GM21528 (cell line): ENCODE measurements around the gene MIPOL1.
"Not testable (repeated sequence)": the region's sequence is repeated elsewhere in the genome, so short reads cannot be mapped to it uniquely, and the experiment has no call there.

Source experiments
- ATAC-seq: cut with Tn5 transposase; IDR thresholded peaks from one replicate; pipeline ENCODE4 v1.9.1; 2021; ENCODE audit warnings: mild to moderate bottlenecking, moderate library complexity; ENCODE audit not compliant: unreplicated experiment, low FRiP score

Gene MIPOL1

DNA sequence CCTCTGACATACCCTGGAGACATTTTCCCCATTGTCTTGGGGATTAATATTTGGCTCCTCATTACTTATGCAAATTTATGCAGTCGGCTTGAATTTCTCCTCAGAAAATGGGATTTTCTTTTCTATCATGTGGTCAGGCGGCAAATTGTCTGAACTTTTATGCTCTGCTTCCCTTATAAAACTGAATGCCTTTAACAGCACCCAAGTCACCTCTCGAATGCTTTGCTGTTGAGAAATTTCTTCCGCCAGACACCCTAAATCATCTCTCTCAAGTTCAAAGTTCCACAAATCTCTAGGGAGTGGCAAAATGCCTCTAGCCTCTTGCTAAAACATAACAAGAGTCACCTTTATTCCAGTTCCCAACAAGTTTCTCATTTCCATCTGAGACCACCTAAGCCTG lies 27.9 kb downstream of the MIPOL1 start:
- not testable (repeated sequence) for ATAC-seq

DNA sequence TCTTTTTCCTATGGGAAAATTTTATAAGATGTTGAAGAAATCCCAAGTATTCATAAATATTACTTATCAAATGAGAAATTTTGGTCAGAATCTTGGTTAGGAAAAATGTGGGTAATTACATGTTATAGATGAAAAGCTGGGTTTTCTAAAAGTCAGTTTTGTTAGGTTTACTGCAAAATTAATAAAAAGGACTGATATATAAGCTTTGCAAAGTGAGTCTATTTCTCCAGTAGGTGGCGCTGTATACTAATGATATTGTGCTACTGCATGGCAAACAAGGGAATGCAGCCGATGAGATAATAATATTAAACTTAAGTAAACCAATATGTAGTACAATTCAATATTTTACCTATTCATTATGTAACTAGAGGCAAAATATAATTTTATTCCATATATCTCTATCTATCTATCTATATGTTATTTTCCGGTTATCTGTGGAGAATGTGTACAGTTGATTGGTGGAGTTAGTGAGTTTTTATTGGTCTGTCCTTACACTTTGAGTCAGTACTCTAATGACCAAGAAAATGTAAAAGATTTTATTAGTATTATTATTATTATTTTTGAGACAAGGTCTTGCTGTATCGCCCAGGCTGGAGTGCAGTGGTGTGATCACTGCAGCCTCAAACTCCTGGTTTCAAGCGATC lies 32.9 kb downstream of the MIPOL1 start:
- ATAC-seq = no peak

DNA sequence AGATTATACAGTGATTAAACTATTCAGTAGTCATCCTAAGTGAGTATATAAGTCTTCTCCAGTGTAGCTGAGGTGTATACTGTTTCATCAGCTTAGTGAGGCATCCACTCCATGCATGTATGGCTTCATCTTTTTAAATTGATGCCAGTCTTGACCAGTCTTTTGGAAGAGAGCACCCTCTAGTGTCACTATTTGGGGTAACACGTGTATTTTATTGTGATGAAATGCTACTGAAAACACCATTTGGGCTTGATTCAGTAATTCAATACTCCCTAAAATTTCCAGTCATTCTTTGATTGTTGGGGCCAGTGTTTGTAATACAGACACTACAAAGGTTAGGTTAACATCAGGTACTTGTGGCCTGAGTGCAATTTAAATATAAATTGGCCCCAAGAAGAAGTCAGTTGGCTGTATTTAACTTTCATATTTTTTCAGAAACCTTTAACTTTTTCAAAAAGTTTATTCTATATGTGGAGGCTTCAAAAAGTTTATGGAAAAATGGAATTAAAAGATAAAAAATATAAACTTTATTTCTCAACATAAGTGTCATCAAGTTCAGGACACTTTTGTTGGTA lies 35.3 kb downstream of the MIPOL1 start:
- peak; percentile 71 for ATAC-seq

DNA sequence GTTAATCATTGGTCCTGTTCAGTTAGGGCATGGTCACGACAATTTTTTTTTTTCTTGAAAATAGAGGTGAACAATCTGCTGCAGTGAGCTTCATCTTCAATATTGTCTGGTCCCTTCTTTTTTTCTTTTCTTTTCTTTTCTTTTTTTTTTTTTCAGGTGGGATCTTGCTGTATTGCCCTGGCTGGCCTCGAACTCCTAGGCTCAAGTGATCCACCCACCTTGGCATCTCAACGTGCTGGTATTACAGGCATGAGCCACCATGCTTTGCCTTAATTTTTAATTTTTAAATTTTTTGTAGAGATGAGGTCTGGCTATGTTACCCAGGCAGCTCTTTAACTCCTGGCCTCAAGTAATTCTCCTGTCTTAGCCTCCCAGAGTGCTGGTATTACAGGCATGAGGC lies 36.5 kb downstream of the MIPOL1 start:
- no peak for ATAC-seq

DNA sequence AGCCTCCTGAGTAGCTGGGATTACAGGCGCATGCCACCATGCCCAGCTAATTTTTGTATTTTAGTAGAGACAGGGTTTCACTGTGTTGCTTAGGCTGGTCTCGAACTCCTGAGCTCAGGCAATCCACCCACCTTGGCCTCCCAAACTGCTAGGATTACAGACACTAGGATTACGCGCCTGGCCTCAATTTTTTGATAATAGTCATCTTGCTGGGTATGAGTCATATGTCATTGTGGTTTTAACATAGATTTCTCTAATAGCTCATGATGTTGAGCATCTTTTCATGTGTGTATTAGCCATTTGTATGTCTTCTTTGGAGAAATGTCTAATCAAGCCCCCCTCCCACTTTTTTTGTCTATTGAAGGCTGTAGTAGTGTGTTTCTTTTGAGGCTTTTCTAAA lies 38.3 kb downstream of the MIPOL1 start:
- not testable (repeated sequence) for ATAC-seq

DNA sequence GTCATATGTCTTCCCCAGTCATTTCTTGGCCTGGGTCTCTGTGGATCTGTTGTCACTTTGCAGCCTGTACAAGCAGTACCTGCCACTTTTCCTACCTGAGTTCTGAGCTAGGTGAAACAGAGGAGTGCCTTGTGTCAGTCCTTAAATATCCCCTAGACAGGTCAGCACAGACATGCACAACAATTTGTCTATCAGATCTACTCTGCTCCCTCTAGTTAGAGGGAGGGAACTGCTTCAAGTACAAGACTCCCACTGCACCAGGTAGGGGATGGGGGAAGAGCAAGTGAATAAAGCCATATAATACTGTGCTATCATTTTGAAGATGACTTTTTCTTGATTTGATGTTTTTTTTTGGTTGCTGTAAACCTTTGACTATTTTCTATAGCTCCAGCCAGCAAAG lies 39.4 kb downstream of the MIPOL1 start:
- ATAC-seq = no peak

DNA sequence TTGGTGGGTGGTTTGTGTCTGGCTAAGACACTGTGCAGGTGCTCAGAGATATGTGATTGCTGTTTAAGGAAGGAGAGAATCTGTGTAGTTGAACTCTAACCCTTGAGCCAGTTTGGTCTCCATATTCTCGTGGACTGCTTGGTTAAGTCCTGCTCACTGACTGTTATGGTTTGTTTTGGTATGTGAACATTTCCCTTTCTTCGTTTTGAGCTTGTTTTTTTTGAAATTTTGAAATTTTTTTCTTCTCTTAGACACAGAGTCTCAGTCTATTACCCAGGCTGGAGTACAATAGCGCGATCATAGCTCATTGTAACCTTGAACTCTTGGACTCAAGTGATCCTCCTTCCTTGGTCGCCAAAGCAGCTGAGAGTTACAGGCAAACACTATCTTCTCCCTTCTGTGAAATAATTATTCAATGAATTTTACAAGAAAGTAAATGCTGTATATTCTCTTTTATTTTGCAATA lies 40.0 kb downstream of the MIPOL1 start:
- no peak for ATAC-seq

DNA sequence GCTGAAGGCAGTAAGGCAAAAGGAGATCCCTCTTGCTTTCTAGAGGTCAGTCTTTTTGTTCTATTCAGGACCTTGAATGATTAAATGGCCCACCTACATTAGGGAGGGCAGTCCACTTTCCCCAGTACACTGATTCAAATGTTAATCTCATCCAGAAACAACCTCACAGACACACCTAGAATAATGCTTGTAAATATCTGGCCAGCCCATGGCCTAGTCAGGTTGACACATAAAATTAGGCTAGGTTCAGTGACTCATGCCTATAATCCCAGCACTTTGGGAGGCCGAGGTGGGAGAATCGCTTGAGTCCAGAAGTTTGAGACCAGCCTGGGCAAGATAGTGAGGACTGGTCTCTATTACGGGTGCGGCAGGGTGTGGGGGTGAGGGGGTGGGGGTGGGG lies 43.5 kb downstream of the MIPOL1 start:
- no peak for ATAC-seq

DNA sequence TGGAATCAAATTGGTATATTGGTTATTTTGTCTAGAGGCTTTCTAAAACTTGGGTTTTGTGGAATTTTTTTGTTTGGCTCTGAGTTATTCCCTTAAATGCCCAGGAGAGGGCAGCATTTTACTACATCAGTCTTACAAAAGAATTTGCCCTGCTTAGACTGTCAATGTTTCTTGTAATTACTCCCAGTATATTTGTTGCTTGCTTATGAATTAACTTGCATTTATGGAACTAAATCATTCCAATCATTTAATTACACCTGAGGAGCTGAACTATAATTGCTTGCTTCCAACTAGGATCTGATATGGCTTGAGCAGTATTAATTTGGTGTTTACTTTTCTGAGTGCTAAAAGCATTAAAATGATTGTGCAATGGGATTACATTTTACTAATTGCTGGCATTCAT lies 48.7 kb downstream of the MIPOL1 start:
- no peak for ATAC-seq

DNA sequence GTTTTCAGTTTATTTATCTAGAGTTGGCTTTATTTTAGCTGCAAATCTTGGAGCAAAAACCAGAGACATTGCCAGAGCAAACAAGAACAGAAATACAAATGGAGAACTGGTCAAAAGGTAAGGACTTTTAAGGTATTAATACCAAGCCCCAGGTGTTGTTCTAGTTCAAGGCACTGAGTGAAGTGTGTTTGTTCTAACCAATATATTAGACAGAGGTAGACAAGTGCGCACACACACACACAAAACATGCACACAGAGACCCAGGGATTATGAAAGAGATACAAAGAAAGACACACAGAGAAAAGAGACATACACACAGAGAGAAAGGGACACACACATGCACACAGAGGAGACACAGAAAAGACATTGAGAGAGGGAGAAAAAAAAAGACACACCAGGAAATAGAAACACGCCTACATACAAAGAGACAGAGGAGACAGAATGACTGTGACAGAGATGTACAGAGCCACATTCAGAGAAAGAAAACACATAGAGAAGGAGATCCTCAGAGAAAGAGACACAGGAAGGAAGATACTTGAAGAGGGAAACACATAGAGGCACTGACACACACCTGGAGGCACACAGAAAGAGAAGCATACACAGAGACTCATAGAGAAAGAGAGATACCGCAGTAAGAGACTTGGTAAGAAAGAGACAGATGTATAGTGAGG lies 50.2 kb downstream of the MIPOL1 start:
- no peak for ATAC-seq

DNA sequence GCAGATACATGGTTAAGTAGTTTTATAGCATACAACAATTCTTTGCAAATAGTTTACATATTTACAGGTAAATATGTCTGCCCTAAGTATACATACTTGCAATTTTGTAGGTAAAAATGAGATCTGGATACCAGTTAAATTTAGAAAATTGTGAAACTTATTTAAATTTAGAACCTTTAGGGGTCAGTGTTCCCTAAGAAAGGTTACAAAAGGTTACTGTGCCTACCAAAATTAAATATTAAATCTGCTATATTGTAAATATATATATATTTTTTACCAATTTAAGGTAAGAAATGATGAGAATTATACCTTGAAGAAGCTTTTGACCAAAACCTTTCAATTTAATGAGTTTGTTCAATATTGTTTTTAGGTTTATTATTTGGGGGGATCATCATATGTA lies 54.0 kb downstream of the MIPOL1 start:
- no peak for ATAC-seq

DNA sequence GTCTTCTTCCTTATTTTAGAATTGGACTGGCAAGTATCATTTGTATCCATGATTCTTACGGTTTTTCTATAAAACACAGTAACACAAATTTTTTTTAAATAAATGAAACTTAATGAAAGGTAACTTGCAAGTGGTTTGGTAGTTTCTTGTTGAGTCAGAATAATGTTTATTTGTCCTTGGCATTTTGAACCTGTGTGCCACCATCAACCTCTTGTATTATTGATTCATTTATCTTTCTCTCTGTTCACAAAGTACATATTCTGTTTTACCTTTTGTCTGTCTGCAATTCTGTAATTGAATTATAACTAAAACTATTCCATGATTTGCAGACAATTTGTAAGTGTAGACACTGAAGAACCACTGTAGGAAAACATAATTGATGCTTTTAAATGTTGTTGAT lies 54.7 kb downstream of the MIPOL1 start:
- ATAC-seq = no peak

DNA sequence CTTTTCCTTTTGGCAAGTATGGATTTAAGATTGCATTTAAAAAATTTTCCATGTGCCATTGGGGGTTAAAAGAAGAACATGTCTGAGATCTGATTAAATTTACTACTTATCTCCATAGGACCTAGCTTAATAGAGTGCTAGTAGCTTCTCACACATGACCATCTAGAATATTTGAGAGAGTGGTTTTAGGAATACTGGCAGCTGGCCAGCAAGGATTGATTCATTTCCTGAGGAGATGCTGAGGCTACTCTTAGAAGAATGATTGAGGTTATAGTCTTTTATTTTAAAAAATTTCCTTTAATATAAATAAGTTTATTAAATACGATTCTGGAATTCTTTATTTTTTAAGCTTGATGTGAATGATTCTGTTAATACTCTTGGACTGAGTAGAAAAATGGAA lies 56.2 kb downstream of the MIPOL1 start:
- no peak for ATAC-seq

DNA sequence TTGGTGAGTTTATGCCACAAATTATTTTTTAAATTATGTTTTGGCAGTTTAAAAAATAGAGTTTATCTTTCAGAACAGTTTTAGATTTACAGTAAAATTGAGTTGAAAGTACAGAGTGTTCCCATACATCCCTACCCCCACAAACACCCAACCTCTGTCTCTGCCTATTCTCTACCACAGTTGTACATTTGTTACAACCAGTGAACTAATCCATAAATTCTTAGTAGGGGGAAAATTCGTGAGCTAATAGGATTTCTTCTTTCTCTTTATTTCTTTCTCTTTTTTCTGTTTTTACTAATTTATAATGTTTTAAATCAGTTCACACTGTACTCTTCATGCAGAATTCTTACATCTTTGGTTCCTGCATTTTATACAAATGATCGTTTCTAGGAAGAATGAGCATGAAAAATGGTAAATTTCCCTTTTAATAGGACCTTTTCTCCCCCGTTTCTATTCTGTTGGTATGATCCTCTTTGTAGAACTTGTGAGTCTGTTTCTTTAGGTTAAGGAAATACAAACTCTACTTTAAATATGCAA lies 56.7 kb downstream of the MIPOL1 start:
- no peak for ATAC-seq

DNA sequence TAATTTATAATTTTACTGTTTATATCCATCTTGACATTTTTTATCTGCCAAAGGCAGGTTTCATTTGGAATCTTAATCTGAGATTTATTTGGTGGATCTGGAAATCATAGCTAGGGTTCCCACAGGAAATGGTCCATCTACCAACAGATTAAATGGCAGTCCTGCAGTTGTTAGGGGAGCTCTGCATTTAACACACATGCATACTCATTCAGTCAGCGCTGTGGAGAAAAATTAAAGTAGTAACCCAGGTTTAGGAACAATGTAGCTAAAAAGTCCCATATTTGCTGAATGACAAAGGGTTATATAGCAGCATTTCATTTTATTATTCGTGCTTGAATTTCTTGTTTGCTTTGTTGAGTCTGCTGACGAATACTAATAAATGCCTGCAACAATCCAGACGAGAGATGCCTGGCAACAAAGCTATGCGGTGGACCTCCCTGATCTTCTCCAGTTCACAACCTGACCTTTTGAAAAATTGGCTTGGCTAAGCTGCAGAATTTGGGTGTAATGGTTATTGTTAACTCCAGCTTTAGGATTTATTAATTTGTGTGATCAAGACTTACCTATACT lies 59.8 kb downstream of the MIPOL1 start:
- no peak for ATAC-seq

DNA sequence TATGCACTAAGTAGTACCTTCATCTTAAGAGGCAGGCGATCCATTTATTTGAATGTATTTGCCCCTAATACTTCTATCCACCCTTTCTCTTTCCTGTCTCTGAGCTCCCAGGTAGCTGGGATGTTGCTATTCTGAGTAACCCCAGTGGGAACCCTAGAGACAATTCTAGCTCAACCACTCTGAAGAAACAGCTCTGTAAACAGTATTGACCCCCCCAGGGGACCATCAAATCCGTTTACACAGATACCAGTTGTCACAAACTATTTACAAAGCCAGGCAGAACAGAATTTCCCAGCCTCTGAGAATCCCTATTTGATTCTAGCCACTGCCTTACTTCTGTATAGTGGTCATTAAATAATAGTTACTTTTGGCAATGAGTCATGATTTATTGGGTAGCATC lies 64.9 kb downstream of the MIPOL1 start:
- no peak for ATAC-seq

DNA sequence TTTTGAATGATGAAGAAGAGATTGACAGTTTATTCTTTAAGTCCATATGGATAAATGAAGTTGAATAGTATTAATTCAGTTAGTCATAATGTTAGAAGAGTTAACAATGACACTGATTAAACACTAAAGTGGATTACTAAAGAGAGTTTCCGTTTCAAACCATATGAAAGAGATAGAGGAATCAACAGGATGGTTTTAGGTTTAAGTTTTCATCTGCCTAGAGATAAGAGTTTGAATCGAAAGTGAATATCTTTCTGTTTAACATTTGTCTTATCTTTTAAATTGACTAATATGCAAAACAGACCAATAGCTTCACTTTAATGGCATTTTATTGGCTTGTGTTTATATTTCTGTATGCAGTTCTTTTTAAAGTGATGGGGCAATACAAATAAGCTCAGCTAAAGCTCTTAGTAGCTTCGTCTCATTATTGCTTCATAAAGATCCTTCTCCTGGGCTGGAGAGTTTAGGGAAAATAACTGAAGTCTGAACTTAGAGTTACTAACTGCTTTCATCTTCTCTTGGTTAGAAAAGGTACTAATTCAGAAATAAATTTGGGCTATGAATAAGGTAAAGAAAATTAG lies 66.0 kb downstream of the MIPOL1 start:
- no peak for ATAC-seq

DNA sequence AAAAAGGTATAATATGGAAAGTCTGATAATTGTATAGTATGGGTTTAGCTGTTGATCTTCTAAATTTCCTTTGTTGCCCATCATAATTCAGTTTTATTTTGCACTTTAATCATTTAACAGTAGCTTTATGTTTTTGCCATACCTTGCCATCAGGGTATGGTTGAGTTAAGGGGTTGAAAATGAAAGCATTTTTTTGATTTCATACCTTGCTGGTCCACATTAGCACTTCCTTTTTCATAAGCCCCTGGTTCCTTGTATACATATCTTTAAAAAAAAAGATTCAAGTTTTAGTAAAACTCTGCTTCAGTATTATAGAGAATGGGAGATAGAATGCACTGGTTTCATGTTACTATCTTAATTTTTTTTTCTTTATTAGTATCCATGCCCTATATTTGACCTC lies 71.1 kb downstream of the MIPOL1 start:
- no peak for ATAC-seq

DNA sequence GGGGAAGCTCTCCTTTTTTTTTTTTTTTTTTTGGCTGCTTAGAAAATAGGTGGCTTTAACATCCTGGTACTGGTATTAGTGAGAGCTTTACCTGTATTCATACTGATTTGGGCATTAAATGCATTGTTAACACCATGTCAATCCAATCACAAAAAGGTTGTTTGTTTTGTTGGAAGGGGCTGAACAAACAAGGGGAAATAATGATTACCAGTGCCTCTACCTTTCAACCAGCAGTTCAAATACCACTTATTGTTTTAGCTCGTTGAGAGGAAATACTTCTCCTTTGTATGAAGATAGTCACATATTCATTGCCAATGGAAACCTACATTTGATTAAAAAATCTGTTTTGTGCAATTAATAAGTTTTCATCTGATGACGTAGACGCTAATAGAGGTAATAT lies 72.9 kb downstream of the MIPOL1 start:
- ATAC-seq = no peak

DNA sequence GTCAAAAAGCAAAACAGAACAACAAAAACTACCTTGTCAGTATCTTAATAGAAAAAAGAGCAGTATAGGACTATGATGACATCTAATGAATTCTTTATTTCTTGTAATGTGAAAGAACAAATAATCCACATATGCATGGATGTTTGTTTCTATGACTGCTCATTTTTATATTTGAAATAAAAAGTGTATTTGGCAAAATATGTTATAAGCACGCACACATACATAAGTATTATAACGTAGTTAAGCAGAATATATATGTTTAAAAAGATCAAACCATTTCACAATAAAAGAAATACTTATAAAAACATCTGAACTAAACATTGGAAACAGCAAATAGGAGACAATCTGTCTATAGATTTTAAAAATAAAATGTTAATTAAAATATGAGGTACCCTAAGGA lies 74.8 kb downstream of the MIPOL1 start:
- no peak for ATAC-seq

DNA sequence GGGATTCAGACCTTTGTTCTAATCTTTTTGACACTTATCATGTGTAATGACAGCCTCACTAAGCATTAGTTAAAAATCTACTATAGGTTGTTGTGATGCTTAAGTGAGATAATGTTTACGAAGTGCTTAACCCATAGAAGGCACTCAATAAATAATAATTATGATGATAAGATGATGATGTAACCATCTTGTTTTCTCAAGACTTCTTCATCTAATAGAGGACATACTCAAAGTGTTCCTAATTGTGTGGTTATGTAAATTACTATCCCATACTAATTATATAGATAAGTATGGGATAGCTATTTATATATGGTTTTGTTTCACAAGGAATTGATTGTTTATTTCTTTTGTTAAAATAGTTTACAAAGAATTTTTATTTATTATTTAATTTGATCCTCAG lies 76.9 kb downstream of the MIPOL1 start:
- ATAC-seq = no peak
